ENCODE results near the gene COX7A2L.

GRCh38 chr2:42364658-42365057 lies 3.6 kb upstream of the COX7A2L start:
- TF ChIP-seq CTCF (IDR thresholded peaks at IDR 0.05) (no peak), POLR2A (IDR thresholded peaks at IDR 0.05) (no peak), POLR2AphosphoS5 (IDR thresholded peaks at IDR 0.05) (no peak)
